Measurements from ENCODE around the gene PSMB11.
A peak's percentile ranks its signal among the peaks of the same experiment; 100 is the strongest.

The PSMB11 gene

DNA sequence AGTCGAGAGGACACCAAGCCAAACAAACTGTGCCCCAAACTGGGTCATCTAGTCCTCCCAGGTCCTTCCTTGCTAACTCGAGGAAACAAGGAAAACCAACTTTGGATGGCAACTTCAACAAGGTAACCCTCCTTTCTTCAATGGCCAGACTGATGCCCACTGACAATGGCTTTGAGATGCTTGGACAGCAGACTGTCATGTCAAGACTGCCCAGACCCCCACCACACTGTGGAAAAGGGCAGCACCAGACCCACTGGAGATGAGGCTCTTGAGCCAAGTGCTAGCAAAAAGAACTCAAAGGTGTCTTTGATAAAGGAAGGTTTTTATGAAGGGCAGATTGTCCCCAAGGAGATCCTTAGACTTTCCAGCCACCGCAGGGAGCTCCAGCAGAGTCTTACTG lies 24.4 kb downstream of the PSMB11 start:
- DNase-seq (ENCODE audit: extremely low read depth, low read depth) = no peak
- TF ChIP-seq, protein P1, sequence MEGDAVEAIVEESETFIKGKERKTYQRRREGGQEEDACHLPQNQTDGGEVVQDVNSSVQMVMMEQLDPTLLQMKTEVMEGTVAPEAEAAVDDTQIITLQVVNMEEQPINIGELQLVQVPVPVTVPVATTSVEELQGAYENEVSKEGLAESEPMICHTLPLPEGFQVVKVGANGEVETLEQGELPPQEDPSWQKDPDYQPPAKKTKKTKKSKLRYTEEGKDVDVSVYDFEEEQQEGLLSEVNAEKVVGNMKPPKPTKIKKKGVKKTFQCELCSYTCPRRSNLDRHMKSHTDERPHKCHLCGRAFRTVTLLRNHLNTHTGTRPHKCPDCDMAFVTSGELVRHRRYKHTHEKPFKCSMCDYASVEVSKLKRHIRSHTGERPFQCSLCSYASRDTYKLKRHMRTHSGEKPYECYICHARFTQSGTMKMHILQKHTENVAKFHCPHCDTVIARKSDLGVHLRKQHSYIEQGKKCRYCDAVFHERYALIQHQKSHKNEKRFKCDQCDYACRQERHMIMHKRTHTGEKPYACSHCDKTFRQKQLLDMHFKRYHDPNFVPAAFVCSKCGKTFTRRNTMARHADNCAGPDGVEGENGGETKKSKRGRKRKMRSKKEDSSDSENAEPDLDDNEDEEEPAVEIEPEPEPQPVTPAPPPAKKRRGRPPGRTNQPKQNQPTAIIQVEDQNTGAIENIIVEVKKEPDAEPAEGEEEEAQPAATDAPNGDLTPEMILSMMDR (IDR thresholded peaks at IDR 0.05; ENCODE audit: low read depth, low read length) = no peak

DNA sequence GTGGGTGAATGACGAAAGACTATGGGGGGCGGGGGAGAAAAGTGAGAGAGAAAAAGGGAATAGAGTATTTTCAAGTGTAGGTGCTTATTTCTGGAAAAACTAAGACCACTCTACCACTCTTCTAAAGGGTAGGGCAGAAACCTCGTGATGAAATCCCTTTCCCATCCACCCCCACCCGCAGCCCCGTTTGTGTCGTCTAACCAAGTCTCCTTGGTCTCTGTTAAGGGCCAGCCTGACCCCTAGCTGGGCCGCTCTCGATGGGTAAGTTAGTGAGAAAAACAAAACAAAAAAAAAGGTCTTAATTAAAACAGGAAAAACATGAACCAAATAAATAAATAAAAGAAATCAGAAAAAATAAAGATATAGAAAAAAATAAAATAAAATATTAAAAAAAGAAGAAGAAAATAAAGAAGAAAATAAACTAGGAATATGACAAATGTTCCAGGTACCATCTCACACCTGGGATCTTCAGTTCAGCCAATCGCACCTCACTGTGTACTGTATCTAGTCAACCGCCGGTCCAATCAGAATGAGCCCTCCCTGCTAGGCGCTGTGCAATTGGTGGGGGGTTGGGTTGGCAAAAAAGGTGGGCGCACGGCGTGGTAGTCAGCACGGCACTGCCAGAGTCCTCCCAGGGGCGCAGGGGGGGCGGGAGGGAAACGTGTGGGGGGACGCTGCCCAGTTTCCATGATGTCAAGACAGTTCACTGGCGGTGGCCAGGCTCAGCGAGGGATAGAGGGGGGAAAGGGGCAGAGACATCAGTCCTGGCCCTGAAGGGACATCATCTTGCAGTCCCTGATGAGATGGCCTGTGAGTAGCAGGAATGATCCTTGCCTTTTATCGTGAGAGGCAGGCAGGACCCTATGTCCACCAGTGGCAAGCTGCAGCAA lies 25.1 kb downstream of the PSMB11 start:
- TF ChIP-seq, protein P1 (IDR thresholded peaks at IDR 0.05; ENCODE audit: low read depth, low read length) = no peak
- DNase-seq (ENCODE audit: extremely low read depth, low read depth) = no peak

DNA sequence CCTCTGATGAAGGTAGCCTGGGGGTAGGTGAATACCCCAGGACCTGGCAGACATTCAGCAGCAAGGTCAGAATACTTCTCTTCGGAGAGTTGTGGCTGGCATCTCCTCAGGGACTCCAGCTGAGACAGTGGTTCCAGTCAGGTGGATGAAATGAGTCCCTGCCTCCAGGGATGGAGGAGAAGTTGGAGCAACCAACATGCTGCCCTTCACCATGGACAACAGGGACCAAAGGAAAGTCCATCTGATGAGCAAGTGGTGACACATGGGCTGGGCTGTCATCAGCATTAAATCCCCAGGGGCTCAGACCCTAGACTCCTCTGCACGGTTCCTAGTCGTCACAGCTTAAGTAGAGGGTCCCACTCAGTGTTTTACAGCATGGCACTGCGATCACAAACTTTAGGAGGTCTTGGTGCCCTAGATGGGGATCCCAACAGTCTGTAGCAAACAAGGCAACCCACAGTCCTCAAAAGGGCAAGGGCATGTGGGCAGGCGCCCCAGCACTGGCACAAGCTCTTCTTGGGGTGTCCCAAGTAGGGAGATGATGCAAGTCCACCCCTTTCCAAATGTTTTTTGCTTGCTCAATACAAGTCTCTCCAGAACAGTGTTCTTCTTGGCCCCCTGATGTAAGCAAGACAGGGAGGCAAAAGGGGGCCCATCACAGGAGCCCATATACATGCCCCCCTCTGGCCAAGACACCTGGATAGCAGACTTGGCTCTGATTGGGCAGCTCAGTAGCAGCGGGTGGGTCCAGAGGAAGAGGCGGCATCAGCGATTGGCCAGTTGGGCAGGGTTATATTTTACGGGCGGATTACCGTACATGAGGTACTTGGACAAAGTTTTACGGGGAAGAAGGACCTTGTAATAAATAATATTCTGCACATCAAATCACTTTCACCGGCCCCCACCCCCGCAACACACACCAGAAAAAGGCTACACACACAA lies 26.1 kb downstream of the PSMB11 start:
- no peak for DNase-seq (ENCODE audit: extremely low read depth, low read depth)
- TF ChIP-seq, protein P1 (IDR thresholded peaks at IDR 0.05; ENCODE audit: low read depth, low read length) = no peak

DNA sequence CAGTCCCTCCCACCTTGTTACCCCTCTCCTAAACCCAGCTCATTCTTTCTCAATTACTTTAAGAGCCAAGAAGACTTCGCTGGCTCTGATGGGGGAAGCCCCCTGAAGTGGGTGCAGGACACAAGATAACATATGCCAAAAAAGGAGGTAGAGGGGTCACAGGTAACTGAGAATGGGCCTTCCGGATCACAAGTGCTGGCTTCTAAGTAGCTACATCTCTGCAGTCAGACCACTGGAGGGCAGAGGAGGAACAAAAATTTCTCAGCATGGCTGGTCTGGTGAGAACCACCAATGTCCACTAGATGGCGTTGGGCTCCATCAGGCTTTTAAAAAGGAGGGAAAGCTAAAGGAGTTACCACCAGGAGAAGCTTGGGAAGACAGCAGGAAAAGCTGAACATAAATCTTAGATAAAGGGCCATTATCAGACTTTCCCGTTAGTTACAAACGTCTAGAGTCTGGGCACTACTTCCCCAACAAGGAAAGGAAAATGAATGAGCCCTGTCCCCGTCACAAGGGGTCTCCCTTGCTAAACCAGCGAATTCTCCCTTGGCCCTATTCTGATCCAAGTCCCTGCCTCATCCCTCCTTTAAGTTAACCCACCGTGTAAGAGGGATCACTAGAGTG lies 26.9 kb downstream of the PSMB11 start:
- DNase-seq (ENCODE audit: extremely low read depth, low read depth) = peak; percentile 83
- TF ChIP-seq, protein P1 (IDR thresholded peaks at IDR 0.05; ENCODE audit: low read depth, low read length) = peak; percentile 100

DNA sequence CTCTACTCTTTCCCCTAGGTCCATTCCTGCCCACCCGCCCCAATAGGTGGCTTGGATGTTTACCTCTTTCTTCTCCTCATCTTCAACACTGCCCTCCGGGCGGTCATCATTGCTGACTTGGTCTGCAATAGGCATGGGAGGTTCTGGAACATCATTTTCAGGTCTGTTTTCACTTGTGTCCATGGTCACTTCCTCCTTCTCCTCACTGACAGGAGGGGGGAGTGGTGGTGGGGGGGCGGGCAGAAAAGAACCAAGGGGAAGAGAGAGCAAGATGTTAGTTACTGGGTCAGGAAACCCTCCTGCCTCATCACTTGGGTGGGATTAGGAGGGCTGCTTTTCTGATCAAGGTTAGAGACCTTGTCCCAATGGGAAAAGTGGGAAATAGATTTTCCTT lies 27.4 kb downstream of the PSMB11 start:
- TF ChIP-seq, protein P1 (IDR thresholded peaks at IDR 0.05; ENCODE audit: low read depth, low read length) = no peak
- DNase-seq (ENCODE audit: extremely low read depth, low read depth) = no peak

DNA sequence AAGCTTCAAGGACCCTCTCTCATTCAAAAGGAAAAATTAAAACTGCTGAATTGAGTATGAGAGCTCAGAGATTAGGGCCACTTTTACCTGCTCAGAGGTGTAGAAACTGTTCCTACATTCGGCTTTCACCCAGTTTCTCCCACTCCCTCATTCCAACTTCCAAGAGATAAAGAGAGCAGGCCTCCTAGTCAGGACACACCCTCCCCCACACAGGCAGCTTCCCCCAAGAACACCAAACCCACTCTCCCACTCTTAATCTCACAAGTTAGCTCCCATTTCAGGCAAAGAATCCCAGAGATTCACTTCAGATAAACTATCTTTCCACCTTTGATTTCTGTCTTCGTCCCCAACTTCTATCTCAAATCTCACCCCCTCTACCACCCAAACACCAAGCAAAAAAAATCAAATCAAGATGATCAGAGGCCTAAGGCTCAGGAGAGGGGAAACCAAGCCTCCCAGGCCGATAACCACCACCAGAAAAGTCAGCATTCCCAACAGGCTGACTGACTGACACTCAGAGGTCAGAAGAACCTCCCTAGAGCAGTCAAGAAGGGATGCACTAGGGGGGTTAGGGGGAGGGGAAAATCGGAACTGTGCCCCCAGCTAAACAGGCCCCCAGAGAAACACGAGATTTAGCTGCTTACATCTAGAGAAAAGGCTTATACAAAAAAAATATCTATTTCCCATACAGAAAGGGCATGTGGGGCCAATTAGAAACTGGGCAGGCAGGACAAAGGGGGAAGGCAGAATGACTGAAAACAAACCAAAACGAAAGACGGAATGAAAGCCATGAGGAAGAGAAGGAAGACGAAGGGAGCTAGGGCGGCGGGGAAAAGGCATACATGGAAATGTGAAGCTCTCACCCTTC lies 28.5 kb downstream of the PSMB11 start:
- TF ChIP-seq, protein P1 (IDR thresholded peaks at IDR 0.05; ENCODE audit: low read depth, low read length) = no peak
- no peak for DNase-seq (ENCODE audit: extremely low read depth, low read depth)
